ENCODE measurements around the gene SYNE4. TPM values are rescaled to one million over a fixed set of nuclear protein-coding genes. Genes with fewer than 3 reads are reported as not detected.

SYNE4 gene
- total and polyA plus RNA-seq, 9 of the 15 experiments (the other 6 are each of a cell fraction or from before 2014, with no cell fraction given) = 0.03 to 0.65 (median 0.29) TPM

- TF ChIP-seq ETV1 (tag; conservative IDR thresholded peaks at IDR 0.05; ENCODE audit: low read depth) (no peak), RERE (CRISPR knock-in tag; IDR thresholded peaks at IDR 0.05; ENCODE audit: borderline replicate concordance) (no peak), MEIS2 (IDR thresholded peaks at IDR 0.05; ENCODE audit: partially characterized antibody) (peak; percentile 71), MTA1 (IDR thresholded peaks at IDR 0.05; ENCODE audit: borderline replicate concordance) (no peak), NFE2L1 (tag; IDR thresholded peaks at IDR 0.05; ENCODE audit: borderline replicate concordance, low read depth) (no peak), ZFP91 (CRISPR knock-in tag; IDR thresholded peaks at IDR 0.05) (no peak), BCOR (IDR thresholded peaks at IDR 0.05) (no peak), NFATC3 (IDR thresholded peaks at IDR 0.05) (no peak), NKRF (IDR thresholded peaks at IDR 0.05; ENCODE audit: borderline replicate concordance) (peak; percentile 75), HDAC6 (IDR thresholded peaks at IDR 0.05; ENCODE audit: low read depth, low read length) (no peak), ARID1B (IDR thresholded peaks at IDR 0.05) (no peak), KLF1 (tag; IDR thresholded peaks at IDR 0.05) (no peak), CHAMP1 (IDR thresholded peaks at IDR 0.05) (no peak), CREBBP (IDR thresholded peaks at IDR 0.05; ENCODE audit: low read depth, low read length) (no peak)
Measured at GRCh38 chr19:36014012-36014924, 5.7 kb upstream of the SYNE4 start, which contains the start of gene ALKBH6 (continued).

Data from K562 (cell line).